Measurements from ENCODE around the gene EMSY.
"Not testable (repeated sequence)": the region's sequence is repeated elsewhere in the genome, so short reads cannot be mapped to it uniquely, and the experiment has no call there.

The EMSY gene

DNA sequence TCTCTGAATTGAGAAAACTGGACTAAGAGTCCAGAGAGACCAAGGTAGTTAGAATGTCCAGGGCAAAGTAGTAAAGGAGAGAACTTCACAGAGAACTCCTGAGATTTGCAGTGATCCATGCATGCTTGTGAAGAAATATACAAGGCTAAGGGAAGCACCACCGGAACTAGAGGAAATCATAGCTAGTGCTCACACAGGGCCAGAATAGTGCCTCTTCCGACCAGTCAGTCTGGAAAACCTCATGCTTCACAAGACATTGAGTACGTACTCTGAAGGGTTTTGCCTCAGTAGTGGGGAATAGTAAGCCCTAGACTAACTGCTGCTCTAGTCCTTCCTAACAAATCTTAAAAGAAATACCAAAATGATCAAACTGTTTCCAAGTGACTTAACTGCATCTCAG lies 117.7 kb downstream of the EMSY start:
- no peak for TF ChIP-seq CTCF (IDR thresholded peaks at IDR 0.05; ENCODE audit: insufficient read depth, low read depth, low read length, missing control alignments)
- no peak for DNase-seq (ENCODE audit: low read depth)
- H3K4me3 ChIP-seq (ENCODE audit: low read length), result no peak overlapping the region

- TF ChIP-seq CTCF (IDR thresholded peaks at IDR 0.05; ENCODE audit: insufficient read depth, low read depth, low read length, missing control alignments), result peak; percentile 23
- no peak overlapping the region for H3K4me3 ChIP-seq (ENCODE audit: low read length)
- no peak for DNase-seq (ENCODE audit: low read depth)
These were observed 119.5 kb downstream of the EMSY start for GRCh38 chr11:76564364-76564763.

GRCh38 chr11:76566811-76567210 lies 122.0 kb downstream of the EMSY start:
- no peak for TF ChIP-seq CTCF (IDR thresholded peaks at IDR 0.05; ENCODE audit: insufficient read depth, low read depth, low read length, missing control alignments)
- H3K4me3 ChIP-seq (ENCODE audit: low read length), result no peak overlapping the region
- no peak for DNase-seq (ENCODE audit: low read depth)

- DNase-seq (ENCODE audit: low read depth), result no peak
- TF ChIP-seq CTCF (IDR thresholded peaks at IDR 0.05; ENCODE audit: insufficient read depth, low read depth, low read length, missing control alignments), result no peak
These were observed 122.4 kb downstream of the EMSY start for GRCh38 chr11:76567261-76567660.

DNA sequence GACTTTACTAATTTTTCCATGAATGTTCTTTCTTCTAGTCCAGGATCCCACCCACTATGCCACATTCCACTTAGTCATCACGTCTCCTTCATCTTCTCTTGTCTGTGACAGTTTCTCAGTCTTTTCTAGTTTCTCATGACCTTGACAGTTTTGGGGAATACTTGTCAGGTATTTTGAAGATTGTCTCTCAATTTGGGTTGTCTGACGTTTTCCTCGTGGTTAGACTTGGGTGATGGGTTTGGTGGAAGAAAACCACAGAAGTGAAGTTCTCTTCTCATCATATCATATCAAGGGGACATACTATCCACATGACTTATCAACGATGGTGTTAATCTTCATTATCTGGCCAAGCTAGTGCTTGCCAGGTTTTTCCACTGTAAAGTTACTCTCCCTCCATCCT lies 123.3 kb downstream of the EMSY start:
- H3K4me3 ChIP-seq (ENCODE audit: low read length), result no peak overlapping the region
- TF ChIP-seq CTCF (IDR thresholded peaks at IDR 0.05; ENCODE audit: insufficient read depth, low read depth, low read length, missing control alignments), result no peak
- DNase-seq (ENCODE audit: low read depth), result no peak

More at GRCh38 chr11:76567261-76567660, 122.4 kb downstream of the EMSY start:
- H3K4me3 ChIP-seq (ENCODE audit: low read length), result no peak overlapping the region

GRCh38 chr11:76568621-76569020 lies 123.8 kb downstream of the EMSY start:
- TF ChIP-seq CTCF (IDR thresholded peaks at IDR 0.05; ENCODE audit: insufficient read depth, low read depth, low read length, missing control alignments), result no peak
- H3K4me3 ChIP-seq (ENCODE audit: low read length), result no peak overlapping the region
- no peak for DNase-seq (ENCODE audit: low read depth)

DNA sequence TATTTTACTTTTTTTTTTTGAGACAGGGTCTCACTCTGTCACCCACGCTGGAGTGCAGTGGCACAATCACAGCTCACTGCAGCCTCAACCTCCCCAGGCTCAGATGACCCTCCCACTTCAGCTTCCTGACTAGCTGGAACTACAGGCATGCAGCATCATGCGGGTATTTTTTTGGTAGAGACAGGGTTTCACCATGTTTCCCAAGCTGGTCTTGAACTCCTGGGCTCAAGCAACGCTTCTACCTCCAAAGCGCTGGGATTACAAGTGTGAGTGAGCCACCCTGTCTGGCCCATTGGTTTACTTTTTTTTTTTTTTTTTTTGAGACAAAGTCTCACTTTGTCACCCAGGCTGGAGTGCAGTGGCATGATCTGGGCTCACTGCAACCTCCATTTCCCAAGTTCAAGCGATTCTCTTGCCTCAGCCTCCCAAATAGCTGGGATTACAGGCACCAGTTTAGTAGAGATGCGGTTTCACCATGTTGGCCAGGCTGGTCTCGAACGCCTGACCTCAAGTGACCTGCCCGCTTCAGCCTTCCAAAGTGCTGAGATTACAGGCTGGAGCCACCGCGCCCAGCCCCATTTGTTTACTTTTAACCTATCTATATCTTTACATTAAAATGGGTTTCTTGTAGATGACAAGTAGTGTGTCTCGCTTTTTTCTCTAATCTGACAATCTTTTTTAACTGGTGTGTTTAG lies 127.5 kb downstream of the EMSY start:
- not testable (repeated sequence) for H3K4me3 ChIP-seq (ENCODE audit: low read length); DNase-seq (ENCODE audit: low read depth)
